CD8-positive, alpha-beta memory T cell (primary cell): Measurements from ENCODE around the gene KRTAP4-12. TPM values are rescaled to one million over a fixed set of nuclear protein-coding genes. Genes with fewer than 3 reads are reported as not detected.
"Not testable (repeated sequence)": the region's sequence is repeated elsewhere in the genome, so short reads cannot be mapped to it uniquely, and the experiment has no call there.

Experiments used
- CTCF ChIA-PET: fragments of 350-600 bp; sonication (Branson Sonifier 250); formaldehyde crosslinking; loops from one replicate; lab custom pipeline; 2021; ENCODE audit warnings: antibody characterized with exemption; lab: Charles Lee
- POLR2A ChIA-PET: fragments of 350-600 bp; sonication (Branson Sonifier 250); formaldehyde crosslinking; loops from one replicate; lab custom pipeline; 2021; ENCODE audit warnings: antibody characterized with exemption; lab: Charles Lee
- DNase-seq, 5 donors: peaks; one replicate each; pipeline versions ENCODE4 v3.0.0 to v3.0.0-alpha.2; 2020 to 2022; ENCODE audit warnings: mixed read lengths in 1 of 5
- H3K27ac ChIP-seq: one replicate; pipeline ENCODE4 v1.7.0; 2013; ENCODE audit warnings: low read depth, mild to moderate bottlenecking, low read length, moderate library complexity
- H3K27me3 ChIP-seq: 2 replicates; pipeline ENCODE4 v1.7.0; 2013; ENCODE audit warnings: low read length, mild to moderate bottlenecking; ENCODE audit not compliant: insufficient read depth, poor library complexity, severe bottlenecking
- H3K36me3 ChIP-seq: 2 replicates; pipeline ENCODE4 v1.7.0; 2013; ENCODE audit warnings: mild to moderate bottlenecking, low read length, moderate library complexity; ENCODE audit not compliant: insufficient read depth
- H3K4me1 ChIP-seq: 2 replicates; pipeline ENCODE4 v1.7.0; 2013; ENCODE audit warnings: mild to moderate bottlenecking, low read length, moderate library complexity; ENCODE audit not compliant: insufficient read depth
- H3K4me3 ChIP-seq: 2 replicates; pipeline ENCODE4 v1.7.0; 2013; ENCODE audit warnings: mild to moderate bottlenecking, low read length
- H3K9me3 ChIP-seq: 2 replicates; pipeline ENCODE4 v1.7.0; 2013; ENCODE audit warnings: mild to moderate bottlenecking, low read length
- H3K27ac Mint-ChIP-seq, 8 donors: one replicate each; pipeline ENCODE4 v1.8.0; 2020 to 2021; ENCODE audit warnings: mixed read lengths in 8 of 8, mild to moderate bottlenecking in 6 of 8, inconsistent platforms in 3 of 8, moderate library complexity in 3 of 8
- H3K27me3 Mint-ChIP-seq, 2 donors: one replicate each; pipeline ENCODE4 v1.8.0; 2020 to 2021; ENCODE audit warnings: mixed read lengths in 2 of 2, mild to moderate bottlenecking in 1 of 2, moderate library complexity in 1 of 2
- H3K36me3 Mint-ChIP-seq, 3 donors: one replicate each; pipeline ENCODE4 v1.8.0; 2020 to 2021; ENCODE audit warnings: mixed read lengths in 3 of 3, inconsistent platforms in 1 of 3, mild to moderate bottlenecking in 1 of 3
- H3K4me1 Mint-ChIP-seq, 3 donors: one replicate each; pipeline ENCODE4 v1.8.0; 2020 to 2021; ENCODE audit warnings: mixed read lengths in 3 of 3, inconsistent platforms in 1 of 3, mild to moderate bottlenecking in 1 of 3
- H3K4me3 Mint-ChIP-seq, 7 donors: one replicate each; pipeline ENCODE4 v1.8.0; 2020 to 2021; ENCODE audit warnings: mixed read lengths in 7 of 7, mild to moderate bottlenecking in 6 of 7, moderate library complexity in 4 of 7, inconsistent platforms in 2 of 7
- H3K9me3 Mint-ChIP-seq, 5 donors: one replicate each; pipeline ENCODE4 v1.8.0; 2020 to 2022; ENCODE audit warnings: mixed read lengths in 5 of 5, mild to moderate bottlenecking in 3 of 5, moderate library complexity in 2 of 5, inconsistent platforms in 1 of 5
- polyA plus RNA-seq: library from polyadenylated mRNA; unstranded; fragments of 300-500 nt; fragmentation: Illumina TruSeq; gene quantifications from one replicate; pipeline ENCODE4 v1.2.3, GENCODE V29; 2021
- total RNA-seq, 2 experiments: library from RNA; stranded (reverse); gene quantifications; one replicate each; pipeline ENCODE4 v1.2.3, GENCODE V29; 2021

The KRTAP4-12 gene
- not detected for total RNA-seq
- not detected for polyA plus RNA-seq

- DNase-seq, H3K9me3 ChIP-seq, H3K36me3 ChIP-seq, H3K36me3 Mint-ChIP-seq, POLR2A ChIA-PET, H3K27ac ChIP-seq, H3K9me3 Mint-ChIP-seq, H3K27me3 ChIP-seq, CTCF ChIA-PET, H3K4me3 ChIP-seq: not testable (repeated sequence)
- peak within 1 kb of the TSS in 6 of 8 donors; percentile 0 to 62 (median 22) for H3K27ac Mint-ChIP-seq
- peaks cover 44 to 59% (median 51%) of the 10 kb centered on the region in 3 donors for H3K4me1 Mint-ChIP-seq
- peaks cover 51% of the 10 kb centered on the region for H3K4me1 ChIP-seq
- H3K4me3 Mint-ChIP-seq = peak within 1 kb of the TSS; percentile 3 to 80 (median 53)
- peaks cover 3 to 30% of the 10 kb centered on the region in 2 donors for H3K27me3 Mint-ChIP-seq
Observed at GRCh38 chr17:41123991-41124371, at the start of gene KRTAP4-12. Gene KRTAP4-12, minus strand, starts transcription at chr17:41124182. Its CDS starts 60 bp downstream, at chr17:41124122.

DNA sequence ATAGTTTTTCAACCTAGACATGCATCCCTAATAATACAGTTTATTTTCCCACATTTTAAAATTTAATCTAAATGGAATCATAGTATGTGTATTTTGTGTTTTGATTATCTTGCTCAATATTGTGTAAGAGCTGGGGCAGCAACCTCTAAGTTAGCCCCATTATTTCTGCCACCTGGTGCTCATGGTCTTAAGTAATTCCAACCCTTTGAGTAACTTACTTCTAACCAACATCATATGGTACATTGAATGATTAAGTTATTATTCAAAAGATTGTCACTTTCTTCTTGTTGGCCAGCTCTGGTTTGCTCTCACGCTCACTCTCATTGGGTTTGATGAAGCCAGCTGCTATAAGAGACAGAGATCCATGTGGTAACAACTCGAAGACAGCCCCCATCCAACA lies 47.9 kb upstream of the KRTAP4-12 start:
- Histone ChIP-seq H3K4me1 (no peaks in the 10 kb centered on the region), H3K36me3 (no peaks in the 10 kb centered on the region), H3K4me3 (no peak overlapping the region), H3K27me3 (no peaks in the 10 kb centered on the region), H3K27ac (no peak overlapping the region), H3K9me3 (no peaks in the 10 kb centered on the region)
- CTCF ChIA-PET = no interaction called here
- H3K4me1 Mint-ChIP-seq = peaks cover 0 to 8% (median 0%) of the 10 kb centered on the region in 3 donors
- no peak overlapping the region for H3K4me3 Mint-ChIP-seq
- no peak for DNase-seq
- POLR2A ChIA-PET = no interaction called here
- H3K9me3 Mint-ChIP-seq = no peaks in the 10 kb centered on the region
- no peak overlapping the region for H3K27ac Mint-ChIP-seq
- H3K27me3 Mint-ChIP-seq = peaks cover 9 to 13% of the 10 kb centered on the region in 2 donors
- no peaks in the 10 kb centered on the region for H3K36me3 Mint-ChIP-seq

GRCh38 chr17:41168121-41168520 lies 44.1 kb upstream of the KRTAP4-12 start, which contains the start of gene KRTAP4-3:
Gene KRTAP4-3, minus strand, starts transcription at chr17:41168221. Its CDS starts 49 bp downstream, at chr17:41168172.
- no peak within 1 kb of the TSS for H3K27ac ChIP-seq
- no peaks in the 10 kb centered on the region for H3K27me3 ChIP-seq
- no peaks in the 10 kb centered on the region for H3K36me3 ChIP-seq
- no peaks in the 10 kb centered on the region for H3K9me3 ChIP-seq
- peaks cover 3 to 17% of the 10 kb centered on the region in 2 donors for H3K27me3 Mint-ChIP-seq
- peak within 1 kb of the TSS in 1 of 8 donors; percentile 17 for H3K27ac Mint-ChIP-seq
- no peak within 1 kb of the TSS for H3K4me3 ChIP-seq
- no peak within 1 kb of the TSS for H3K4me3 Mint-ChIP-seq
- H3K4me1 ChIP-seq = no peaks in the 10 kb centered on the region
- H3K36me3 Mint-ChIP-seq = no peaks in the 10 kb centered on the region
- peaks cover 0 to 7% (median 0%) of the 10 kb centered on the region in 3 donors for H3K4me1 Mint-ChIP-seq
- no peak for DNase-seq
- ChIA-PET CTCF (no interaction called here), POLR2A (no interaction called here)
- no peaks in the 10 kb centered on the region for H3K9me3 Mint-ChIP-seq

DNA sequence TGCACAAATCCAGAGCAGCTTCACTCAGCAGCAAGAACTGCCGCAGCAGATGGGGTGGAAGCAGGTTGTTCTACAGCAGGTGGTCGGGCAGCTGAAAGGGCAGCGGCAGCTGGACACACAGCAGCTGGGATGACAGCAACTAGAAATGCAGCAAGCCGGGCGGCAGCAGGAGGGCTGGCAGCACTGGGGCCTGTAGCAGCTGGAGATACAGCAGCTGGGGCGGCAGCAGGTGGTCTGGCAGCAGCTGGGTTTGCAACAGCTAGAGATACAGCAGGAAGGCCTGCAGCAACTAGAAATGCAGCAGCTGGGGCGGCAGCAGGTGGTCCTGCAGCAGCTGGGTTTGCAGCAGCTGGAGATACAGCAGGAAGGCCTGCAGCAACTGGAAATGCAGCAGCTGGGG lies 43.6 kb upstream of the KRTAP4-12 start:
- H3K9me3 ChIP-seq = no peaks in the 10 kb centered on the region
- Mint-ChIP-seq H3K9me3 (no peaks in the 10 kb centered on the region), H3K27me3 (peaks cover 3 to 19% of the 10 kb centered on the region in 2 donors), H3K27ac (no peak overlapping the region), H3K36me3 (no peaks in the 10 kb centered on the region), H3K4me1 (peaks cover 0 to 7% (median 0%) of the 10 kb centered on the region in 3 donors), H3K4me3 (no peak overlapping the region)
- H3K4me1 ChIP-seq = no peaks in the 10 kb centered on the region
- H3K27me3 ChIP-seq = no peaks in the 10 kb centered on the region
- ChIA-PET CTCF (no interaction called here), POLR2A (no interaction called here)
- H3K27ac ChIP-seq = no peak overlapping the region
- H3K4me3 ChIP-seq = no peak overlapping the region
- DNase-seq = no peak
- no peaks in the 10 kb centered on the region for H3K36me3 ChIP-seq

DNA sequence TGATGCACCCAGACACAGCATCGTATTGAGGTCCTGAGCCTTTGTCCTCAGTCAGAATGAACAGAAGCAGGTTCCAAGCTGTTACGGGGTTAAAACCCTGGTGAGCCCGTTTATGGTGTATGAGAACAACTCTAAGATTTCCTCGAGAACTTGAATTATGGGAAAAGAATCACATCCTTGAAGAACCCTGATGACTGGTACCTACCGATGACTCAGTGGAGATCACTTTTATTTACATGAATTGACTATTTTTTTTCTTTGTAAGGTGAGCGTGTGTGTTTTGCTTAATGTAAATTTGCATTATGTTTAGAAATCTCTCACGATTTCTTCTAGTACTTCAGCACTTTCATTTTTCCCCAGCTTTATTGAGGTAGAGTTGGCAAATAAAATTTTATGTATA lies 39.8 kb upstream of the KRTAP4-12 start:
- Histone ChIP-seq H3K27ac (no peak overlapping the region), H3K36me3 (no peaks in the 10 kb centered on the region), H3K9me3 (no peaks in the 10 kb centered on the region), H3K27me3 (peaks cover 4% of the 10 kb centered on the region), H3K4me3 (no peak overlapping the region), H3K4me1 (no peaks in the 10 kb centered on the region)
- Mint-ChIP-seq H3K4me3 (no peak overlapping the region), H3K27ac (no peak overlapping the region), H3K36me3 (no peaks in the 10 kb centered on the region), H3K9me3 (no peaks in the 10 kb centered on the region), H3K27me3 (peaks cover 6 to 29% of the 10 kb centered on the region in 2 donors), H3K4me1 (peaks cover 0 to 5% (median 0%) of the 10 kb centered on the region in 3 donors)
- CTCF ChIA-PET = no interaction called here
- no peak for DNase-seq
- POLR2A ChIA-PET = no interaction called here

- CTCF ChIA-PET = interaction anchor here (1.0 kb wide), 1 partner anchor 140 kb away, joined by 3 read pairs; no protein-coding TSS in a partner anchor
- Mint-ChIP-seq H3K4me1 (no peaks in the 10 kb centered on the region), H3K27me3 (peaks cover 16 to 49% of the 10 kb centered on the region in 2 donors), H3K27ac (no peak within 1 kb of the TSS), H3K9me3 (no peaks in the 10 kb centered on the region), H3K36me3 (peaks cover 0 to 4% (median 0%) of the 10 kb centered on the region in 3 donors), H3K4me3 (no peak within 1 kb of the TSS)
- Histone ChIP-seq H3K27ac (no peak within 1 kb of the TSS), H3K27me3 (peaks cover 5% of the 10 kb centered on the region), H3K36me3 (no peaks in the 10 kb centered on the region), H3K4me3 (no peak within 1 kb of the TSS), H3K9me3 (no peaks in the 10 kb centered on the region), H3K4me1 (no peaks in the 10 kb centered on the region)
- POLR2A ChIA-PET = no interaction called here
- DNase-seq = no peak
Observed at GRCh38 chr17:41160648-41161047, 36.7 kb upstream of the KRTAP4-12 start, which contains the start of gene KRTAP4-4. Gene KRTAP4-4, minus strand, starts transcription at chr17:41160748. Its CDS starts 57 bp downstream, at chr17:41160691.

DNA sequence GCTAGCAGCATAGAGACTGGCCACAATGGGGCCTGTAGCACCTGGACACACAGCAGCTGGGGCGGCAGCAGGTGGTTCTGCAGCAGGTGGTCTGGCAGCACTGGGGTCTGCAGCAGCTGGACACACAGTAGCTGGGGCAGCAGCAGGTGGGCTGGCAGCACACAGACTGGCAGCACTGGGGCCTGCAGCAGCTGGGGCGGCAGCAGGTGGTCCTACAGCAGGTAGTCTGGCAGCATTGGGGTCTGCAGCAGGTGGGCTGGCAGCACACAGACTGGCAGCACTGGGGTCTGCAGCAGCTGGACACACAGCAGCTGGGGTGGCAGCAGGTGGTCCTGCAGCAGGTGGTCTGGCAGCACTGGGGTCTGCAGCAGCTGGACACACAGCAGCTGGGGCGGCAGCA lies 36.2 kb upstream of the KRTAP4-12 start:
- not testable (repeated sequence) for H3K4me1 ChIP-seq
- CTCF ChIA-PET = interaction anchor here (1.0 kb wide), 1 partner anchor 141 kb away, joined by 3 read pairs; no protein-coding TSS in a partner anchor

DNA sequence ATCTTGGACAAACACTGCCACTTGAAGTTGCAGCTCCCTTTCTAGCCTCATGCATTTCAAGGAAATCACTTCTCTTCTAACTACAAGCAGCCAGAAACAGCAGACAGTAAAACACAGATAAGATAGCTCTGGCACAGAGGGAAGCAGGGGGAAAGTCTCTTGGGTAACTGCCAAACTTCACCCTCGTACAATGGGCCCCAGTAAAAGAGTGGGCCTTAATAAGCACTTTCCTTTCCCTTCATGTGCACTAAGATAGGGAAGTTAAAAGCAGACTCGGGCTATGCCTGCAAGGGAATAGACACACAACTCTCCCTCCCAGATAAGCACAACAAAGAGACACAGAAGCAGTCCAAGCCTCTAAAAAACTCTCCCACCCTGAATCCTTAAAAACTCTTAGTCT lies 29.9 kb upstream of the KRTAP4-12 start:
- Mint-ChIP-seq H3K27me3 (peaks cover 18 to 53% of the 10 kb centered on the region in 2 donors), H3K36me3 (peaks cover 0 to 4% (median 0%) of the 10 kb centered on the region in 3 donors), H3K4me3 (no peak overlapping the region), H3K4me1 (no peaks in the 10 kb centered on the region), H3K27ac (no peak overlapping the region), H3K9me3 (no peaks in the 10 kb centered on the region)
- DNase-seq = no peak
- ChIA-PET POLR2A (no interaction called here), CTCF (no interaction called here)
- Histone ChIP-seq H3K4me1 (no peaks in the 10 kb centered on the region), H3K4me3 (no peak overlapping the region), H3K27ac (no peak overlapping the region), H3K9me3 (no peaks in the 10 kb centered on the region), H3K36me3 (no peaks in the 10 kb centered on the region), H3K27me3 (peaks cover under 1% of the 10 kb centered on the region)

More for the DNA sequence above, 36.2 kb upstream of the KRTAP4-12 start:
- H3K27me3 ChIP-seq, H3K4me3 ChIP-seq, POLR2A ChIA-PET, H3K4me3 Mint-ChIP-seq, H3K36me3 ChIP-seq, H3K27ac ChIP-seq, H3K9me3 ChIP-seq, H3K9me3 Mint-ChIP-seq, H3K4me1 Mint-ChIP-seq, H3K27ac Mint-ChIP-seq, H3K36me3 Mint-ChIP-seq, DNase-seq: not testable (repeated sequence)
- peaks cover 16 to 51% of the 10 kb centered on the region in 2 donors for H3K27me3 Mint-ChIP-seq
